ENCODE data around the gene CBX2.

Gene CBX2

DNA sequence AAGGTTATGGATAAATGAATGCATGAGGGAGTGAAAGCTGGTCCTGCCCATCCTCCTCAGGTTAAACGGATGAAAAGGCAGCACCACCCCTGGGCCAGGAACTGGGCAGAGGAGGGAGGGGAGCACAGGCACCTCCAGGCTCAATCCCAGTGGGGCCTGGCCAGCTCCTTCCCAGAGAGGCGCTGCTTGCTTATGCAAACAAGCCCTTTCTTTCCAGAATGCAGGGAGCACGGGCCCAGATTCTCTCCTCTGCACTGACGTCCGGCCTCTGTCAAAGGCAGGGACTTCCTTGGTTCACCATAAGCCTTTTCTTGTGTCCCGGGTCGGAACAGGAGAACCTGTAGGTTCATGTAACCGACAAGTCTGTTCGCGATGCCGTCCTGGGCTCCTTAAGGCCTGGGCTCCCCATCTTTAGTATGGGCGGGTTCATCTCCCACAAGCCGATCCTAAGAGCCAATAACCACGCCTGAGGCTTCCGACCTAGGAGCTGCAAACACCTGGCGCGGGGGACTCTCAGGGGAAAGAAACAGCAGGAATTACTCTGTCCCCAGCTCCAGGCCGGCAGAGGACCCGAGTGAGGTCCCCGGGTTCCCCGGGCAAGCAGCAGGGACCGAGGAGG is 30.9 kb upstream of the CBX2 start:
- no peak overlapping the region for H3K9ac ChIP-seq (ENCODE audit: low read length)
- no peak overlapping the region for H3K4me2 ChIP-seq (ENCODE audit: low read depth, low read length, poor library complexity, severe bottlenecking)
- no peaks in the 10 kb centered on the region for H3K27me3 ChIP-seq (ENCODE audit: low read length)

DNA sequence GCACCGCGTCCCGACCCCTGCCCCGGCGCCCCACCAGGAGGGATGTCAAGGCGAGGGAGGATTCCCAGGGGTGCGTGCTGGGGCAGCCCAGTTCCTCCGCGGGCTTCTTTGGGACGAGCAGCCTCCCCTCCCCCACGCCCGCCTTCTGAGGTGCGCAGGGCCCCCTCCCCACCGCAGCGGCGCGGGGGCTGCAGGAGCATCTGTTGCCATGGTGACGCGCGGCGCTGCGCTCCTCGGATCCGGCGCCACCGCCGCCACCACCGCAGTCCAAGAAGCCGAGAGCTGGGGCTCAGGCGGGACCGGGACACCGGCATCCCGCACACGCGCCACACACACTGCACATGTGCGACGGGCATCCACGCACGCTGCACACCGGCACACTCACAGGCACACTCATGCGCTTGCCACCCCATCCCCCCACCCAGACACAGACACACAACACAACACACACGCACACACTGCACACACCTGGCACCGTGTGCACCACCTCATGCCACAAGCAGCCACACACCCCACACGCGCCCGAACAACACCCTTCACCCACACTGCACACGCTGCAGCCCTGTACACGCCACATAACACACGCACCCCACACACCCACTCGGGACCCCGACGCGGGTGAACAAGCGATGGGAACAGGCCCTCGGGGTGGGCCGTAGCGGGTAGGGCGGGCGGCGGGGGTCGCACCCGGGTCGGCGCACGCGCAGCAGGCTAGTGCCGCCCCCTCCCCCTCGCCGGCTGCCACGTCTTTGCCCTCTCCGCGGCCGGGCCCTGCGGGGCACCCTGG is 30.2 kb upstream of the CBX2 start:
- Histone ChIP-seq H2AFZ (ENCODE audit: low read depth, low read length, severe bottlenecking) (no peak overlapping the region), H3K9me3 (ENCODE audit: insufficient read depth, low read length) (no peaks in the 10 kb centered on the region), H3K36me3 (ENCODE audit: low read length) (no peaks in the 10 kb centered on the region), H3K9me2 (replicated peaks; ENCODE audit: insufficient read depth, low read length) (no peaks in the 10 kb centered on the region), H3K9ac (ENCODE audit: low read length) (no peak overlapping the region), H3K27me3 (ENCODE audit: low read length) (no peaks in the 10 kb centered on the region), H3K4me3 (ENCODE audit: insufficient read depth, low read length, poor library complexity, severe bottlenecking) (no peak overlapping the region), H3K27ac (ENCODE audit: low read depth, low read length) (no peak overlapping the region), H3K79me2 (ENCODE audit: insufficient read depth, low read length) (no peaks in the 10 kb centered on the region), H3F3A (ENCODE audit: insufficient read depth) (no peaks in the 10 kb centered on the region), H3K4me2 (ENCODE audit: low read depth, low read length, poor library complexity, severe bottlenecking) (no peak overlapping the region), H4K20me1 (ENCODE audit: low read depth, low read length) (no peaks in the 10 kb centered on the region)
- TF ChIP-seq, protein P1, sequence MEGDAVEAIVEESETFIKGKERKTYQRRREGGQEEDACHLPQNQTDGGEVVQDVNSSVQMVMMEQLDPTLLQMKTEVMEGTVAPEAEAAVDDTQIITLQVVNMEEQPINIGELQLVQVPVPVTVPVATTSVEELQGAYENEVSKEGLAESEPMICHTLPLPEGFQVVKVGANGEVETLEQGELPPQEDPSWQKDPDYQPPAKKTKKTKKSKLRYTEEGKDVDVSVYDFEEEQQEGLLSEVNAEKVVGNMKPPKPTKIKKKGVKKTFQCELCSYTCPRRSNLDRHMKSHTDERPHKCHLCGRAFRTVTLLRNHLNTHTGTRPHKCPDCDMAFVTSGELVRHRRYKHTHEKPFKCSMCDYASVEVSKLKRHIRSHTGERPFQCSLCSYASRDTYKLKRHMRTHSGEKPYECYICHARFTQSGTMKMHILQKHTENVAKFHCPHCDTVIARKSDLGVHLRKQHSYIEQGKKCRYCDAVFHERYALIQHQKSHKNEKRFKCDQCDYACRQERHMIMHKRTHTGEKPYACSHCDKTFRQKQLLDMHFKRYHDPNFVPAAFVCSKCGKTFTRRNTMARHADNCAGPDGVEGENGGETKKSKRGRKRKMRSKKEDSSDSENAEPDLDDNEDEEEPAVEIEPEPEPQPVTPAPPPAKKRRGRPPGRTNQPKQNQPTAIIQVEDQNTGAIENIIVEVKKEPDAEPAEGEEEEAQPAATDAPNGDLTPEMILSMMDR (IDR thresholded peaks at IDR 0.05; ENCODE audit: insufficient read depth, low read length, poor library complexity, severe bottlenecking) = no peak
- TF ChIP-seq EZH2phosphoT487 (conservative IDR thresholded peaks at IDR 0.05; ENCODE audit: low read length) = no peak

More for the DNA sequence above, 30.9 kb upstream of the CBX2 start:
- Histone ChIP-seq H4K20me1 (ENCODE audit: low read depth, low read length) (no peaks in the 10 kb centered on the region), H3K4me3 (ENCODE audit: insufficient read depth, low read length, poor library complexity, severe bottlenecking) (no peak overlapping the region), H3K36me3 (ENCODE audit: low read length) (no peaks in the 10 kb centered on the region), H3K27ac (ENCODE audit: low read depth, low read length) (no peak overlapping the region), H3F3A (ENCODE audit: insufficient read depth) (no peaks in the 10 kb centered on the region), H3K9me3 (ENCODE audit: insufficient read depth, low read length) (no peaks in the 10 kb centered on the region), H3K79me2 (ENCODE audit: insufficient read depth, low read length) (no peaks in the 10 kb centered on the region), H2AFZ (ENCODE audit: low read depth, low read length, severe bottlenecking) (no peak overlapping the region), H3K9me2 (replicated peaks; ENCODE audit: insufficient read depth, low read length) (no peaks in the 10 kb centered on the region)
- no peak for TF ChIP-seq EZH2phosphoT487 (conservative IDR thresholded peaks at IDR 0.05; ENCODE audit: low read length)
- TF ChIP-seq, protein P1 (IDR thresholded peaks at IDR 0.05; ENCODE audit: insufficient read depth, low read length, poor library complexity, severe bottlenecking) = no peak

DNA sequence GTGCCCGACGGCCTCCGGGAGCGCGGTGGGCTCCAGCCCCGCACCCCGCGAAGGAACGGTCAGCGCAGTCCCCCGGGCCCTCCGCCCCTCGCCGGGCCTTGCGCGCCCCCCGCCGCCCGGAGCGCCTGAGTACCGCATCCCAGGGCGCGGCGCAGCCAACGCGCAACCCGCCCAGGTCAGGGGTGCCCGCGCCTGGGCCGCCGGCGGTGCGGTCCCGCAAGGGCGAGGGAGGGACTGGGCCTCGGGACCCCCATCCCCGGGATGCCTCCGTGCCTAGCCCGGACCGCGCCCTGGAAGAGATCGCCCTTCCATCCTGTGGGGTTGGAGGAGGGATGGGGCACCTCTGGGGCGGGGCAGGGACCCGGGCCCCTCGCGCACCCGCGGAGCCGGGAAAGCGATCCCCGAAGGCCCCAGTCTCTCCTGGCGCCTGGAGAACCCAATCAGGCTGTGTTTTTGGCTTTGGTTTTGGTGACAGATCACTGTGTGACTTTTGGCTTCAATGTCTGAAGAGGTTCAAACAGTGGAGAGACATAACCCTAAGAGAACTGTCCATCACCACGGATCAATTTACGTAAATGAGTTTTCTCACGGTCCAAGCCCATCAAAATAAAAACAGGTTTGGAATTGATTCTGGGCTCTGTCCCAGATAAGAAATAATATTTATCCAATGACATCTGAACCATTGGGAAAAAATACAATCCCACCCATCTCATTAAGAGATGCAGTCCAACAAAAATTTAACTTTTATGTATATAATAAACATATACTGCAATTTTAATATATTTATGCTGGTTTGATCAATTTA is 29.5 kb upstream of the CBX2 start:
- no peaks in the 10 kb centered on the region for H3K79me2 ChIP-seq (ENCODE audit: insufficient read depth, low read length)
- H3K36me3 ChIP-seq (ENCODE audit: low read length) = no peaks in the 10 kb centered on the region
- H3K9ac ChIP-seq (ENCODE audit: low read length) = no peak overlapping the region
- no peaks in the 10 kb centered on the region for H3K9me2 ChIP-seq (replicated peaks; ENCODE audit: insufficient read depth, low read length)
- no peak overlapping the region for H2AFZ ChIP-seq (ENCODE audit: low read depth, low read length, severe bottlenecking)
- no peak overlapping the region for H3K27ac ChIP-seq (ENCODE audit: low read depth, low read length)
- TF ChIP-seq, protein P1 (IDR thresholded peaks at IDR 0.05; ENCODE audit: insufficient read depth, low read length, poor library complexity, severe bottlenecking) = no peak
- no peak for TF ChIP-seq EZH2phosphoT487 (conservative IDR thresholded peaks at IDR 0.05; ENCODE audit: low read length)
- H3K4me2 ChIP-seq (ENCODE audit: low read depth, low read length, poor library complexity, severe bottlenecking) = no peak overlapping the region
- no peaks in the 10 kb centered on the region for H4K20me1 ChIP-seq (ENCODE audit: low read depth, low read length)
- H3K27me3 ChIP-seq (ENCODE audit: low read length) = no peaks in the 10 kb centered on the region
- no peaks in the 10 kb centered on the region for H3F3A ChIP-seq (ENCODE audit: insufficient read depth)
- no peaks in the 10 kb centered on the region for H3K9me3 ChIP-seq (ENCODE audit: insufficient read depth, low read length)
- H3K4me3 ChIP-seq (ENCODE audit: insufficient read depth, low read length, poor library complexity, severe bottlenecking) = no peak overlapping the region

All from SU-DHL-6 (cell line).